Pancreas (tissue), 10 donors: ENCODE data around the gene CTRB2. TPM values are rescaled to one million over a fixed set of nuclear protein-coding genes. Genes with fewer than 3 reads are reported as not detected.

ENCODE experiments used
- ATAC-seq, 4 donors: fragments of 200-7000 bp; cut with Tn5 transposase; one replicate each; pipeline versions ENCODE4 v1.8.0 to v1.9.1; 2020; ENCODE audit warnings: mild to moderate bottlenecking in 4 of 4, moderate library complexity in 4 of 4
- DNase-seq, 6 donors: peaks; one replicate each; pipeline ENCODE4 v3.0.0-alpha.2; 2020
- FAIRE-seq: peaks from 2 replicates; lab custom pipeline; 2012; peaks lifted over from hg19 to GRCh38; lab: Jason Lieb, UNC
- H3K27ac ChIP-seq, 4 donors: fragments of 200-600 bp; sonication (generic); 1 replicate in 3 of 4; 2 replicates in 1 of 4; pipeline versions ENCODE4 v1.5.0 to v1.8.0; 2020
- H3K27me3 ChIP-seq, 4 donors: fragments of 200-600 bp; one replicate each; pipeline ENCODE4 v1.8.0; 2021
- H3K36me3 ChIP-seq, 3 donors: fragments of 200-600 bp; sonication (generic) in 1 of 3; one replicate each; pipeline versions ENCODE4 v1.5.0 to v1.8.0; 2020 to 2021
- H3K4me1 ChIP-seq, 3 donors: fragments of 200-600 bp; one replicate each; pipeline ENCODE4 v1.8.0; 2021
- H3K4me3 ChIP-seq, 4 donors: fragments of 200-600 bp; sonication (generic) in 2 of 4; one replicate each; pipeline versions ENCODE4 v1.5.0 to v1.8.0; 2020 to 2021
- H3K9me3 ChIP-seq, 4 donors: fragments of 200-600 bp; one replicate each; pipeline ENCODE4 v1.8.0; 2021
- CTCF ChIP-seq, 4 donors: fragments of 200-600 bp; sonication (generic) in 3 of 4; IDR thresholded peaks; one replicate each; pipeline versions ENCODE4 v1.5.0 to v1.8.0; 2021; ENCODE audit warnings: antibody characterized with exemption in 4 of 4
- whole genome bisulfite sequencing, 2 donors: extraction: QIAGEN DNeasy Blood & Tissue Kit; methylation state at CpG; one replicate each; pipeline ENCODE4 v1.1.7; 2013; 5-methylcytosine and 5-hydroxymethylcytosine counted together
- intact Hi-C, 3 donors: fragments of 100-400 bp; cut with DNase I; formaldehyde crosslinking; loops; one replicate each; pipeline versions ENCODE4 v1.11.1 to v1.14.2; 2022
- polyA plus RNA-seq, 2 donors: library from polyadenylated mRNA; stranded (reverse); fragments of 200-250 nt; gene quantifications; one replicate each; pipeline ENCODE4 v1.2.3, GENCODE V29; 2013
- total RNA-seq, 6 donors: library from RNA; stranded (reverse); fragmentation: NEBNext Ultra II Directional in 4 of 6; extraction: Animal tissue kit (Norgen Biotek cat#: 25700) in 4 of 6; gene quantifications; one replicate each; pipeline versions ENCODE4 v1.2.1 to v1.2.4, GENCODE V29; 2021 to 2023
- donor health status: healthy with polysubstance abuse.
- donor health status: DM: no; HTN: no; CAD: no; lungs with moderate emphysema.
- donor health status: DM: no; HTN: no; CAD: no.
- donor health status: control.
- donor health status: control.
- donor health status: Bipolar disorder and iron deficiency.
- donor health status: DM: yes; HTN: yes; CAD: no.
- donor health status: DM: no; HTN: no; CAD: no.
- donor health status: DM: no; HTN: no; CAD: no.
- donor health status: DM: yes; HTN: yes; CAD: no.

Gene CTRB2
- total and polyA plus RNA-seq, 8 donors = 20,002 to 57,899 (median 37,962) TPM

GRCh38 chr16:75219088-75219487 is 12.1 kb upstream of the CTRB2 start:
- intact Hi-C loops = no loop called here
- 28 to 40% methylated on average over 4 of the region's 4 CpGs for WGBS, 2 donors
- DNase-seq (no peak), ATAC-seq (peak; percentile 0 to 13 (median 2)), FAIRE-seq (no peak)
- peak overlapping the region; percentile 86 to 98 (median 91) for H3K27ac ChIP-seq
- peaks cover 0 to 4% (median 0%) of the 10 kb centered on the region in 3 donors for H3K36me3 ChIP-seq
- H3K4me1 ChIP-seq = peaks cover 4 to 11% (median 11%) of the 10 kb centered on the region in 3 donors
- TF ChIP-seq CTCF (IDR thresholded peaks at IDR 0.05) = no peak
- H3K9me3 ChIP-seq = no peaks in the 10 kb centered on the region
- H3K4me3 ChIP-seq = peak overlapping the region; percentile 11 to 60 (median 46)
- H3K27me3 ChIP-seq = no peaks in the 10 kb centered on the region

GRCh38 chr16:75218256-75219076 is 11.5 kb upstream of the CTRB2 start, which contains the start of gene CTRB1:
Gene CTRB1 (plus strand): TSS chr16:75218988. CDS start chr16:75219008, 20 bp downstream.
- no peak for FAIRE-seq
- peak within 1 kb of the TSS; percentile 86 to 98 (median 91) for H3K27ac ChIP-seq

GRCh38 chr16:75217389-75217851 is 10.5 kb upstream of the CTRB2 start:
- intact Hi-C loops = no loop called here
- TF ChIP-seq CTCF (IDR thresholded peaks at IDR 0.05) = no peak
- Histone ChIP-seq H3K4me1 (peaks cover 4 to 14% (median 11%) of the 10 kb centered on the region in 3 donors), H3K27ac (peak overlapping the region; percentile 86 to 98 (median 91)), H3K4me3 (peak overlapping the region in 1 of 4 donors; percentile 60), H3K27me3 (no peaks in the 10 kb centered on the region), H3K36me3 (peaks cover 0 to 4% (median 0%) of the 10 kb centered on the region in 3 donors), H3K9me3 (no peaks in the 10 kb centered on the region)
- DNase-seq = peak in 5 of 6 donors; percentile 61 to 87 (median 80)
- FAIRE-seq = no peak
- 34 to 40% methylated on average over 11 of the region's 11 CpGs for WGBS, 2 donors
- peak; percentile 47 to 66 (median 54) for ATAC-seq

More at GRCh38 chr16:75218256-75219076, 11.5 kb upstream of the CTRB2 start, which contains the start of gene CTRB1:
- peak; percentile 93 to 99 (median 98) for DNase-seq
- Histone ChIP-seq H3K27me3 (no peaks in the 10 kb centered on the region), H3K36me3 (peaks cover 0 to 4% (median 0%) of the 10 kb centered on the region in 3 donors), H3K4me3 (peak within 1 kb of the TSS; percentile 11 to 60 (median 46)), H3K4me1 (peaks cover 4 to 11% (median 11%) of the 10 kb centered on the region in 3 donors), H3K9me3 (no peaks in the 10 kb centered on the region)
- TF ChIP-seq CTCF (IDR thresholded peaks at IDR 0.05) = no peak
- ATAC-seq = peak; percentile 53 to 65 (median 60)
- intact Hi-C loops = no loop called here
- 42 to 51% methylated on average over 18 to 19 of the region's 19 CpGs for WGBS, 2 donors

GRCh38 chr16:75216576-75216975 is 9.6 kb upstream of the CTRB2 start:
- peak overlapping the region; percentile 86 to 98 (median 91) for H3K27ac ChIP-seq
- peak in 1 of 4 donors; percentile 0 for ATAC-seq
- H3K27me3 ChIP-seq = no peaks in the 10 kb centered on the region
- no peak for FAIRE-seq
- H3K4me1 ChIP-seq = peaks cover 4 to 15% (median 11%) of the 10 kb centered on the region in 3 donors
- H3K9me3 ChIP-seq = no peaks in the 10 kb centered on the region
- no peak for TF ChIP-seq CTCF (IDR thresholded peaks at IDR 0.05)
- peak in 1 of 6 donors; percentile 48 for DNase-seq
- peak overlapping the region in 1 of 4 donors; percentile 60 for H3K4me3 ChIP-seq
- peaks cover 0 to 4% (median 0%) of the 10 kb centered on the region in 3 donors for H3K36me3 ChIP-seq
- 49 to 54% methylated on average over 7 of the region's 7 CpGs for WGBS, 2 donors
- intact Hi-C loops = no loop called here
